Measurements from ENCODE around the gene HEPHL1. TPM values are rescaled to one million over a fixed set of nuclear protein-coding genes. Genes with fewer than 3 reads are reported as not detected.

The HEPHL1 gene
- total RNA-seq, 1 donor, result 4.3 TPM

DNA sequence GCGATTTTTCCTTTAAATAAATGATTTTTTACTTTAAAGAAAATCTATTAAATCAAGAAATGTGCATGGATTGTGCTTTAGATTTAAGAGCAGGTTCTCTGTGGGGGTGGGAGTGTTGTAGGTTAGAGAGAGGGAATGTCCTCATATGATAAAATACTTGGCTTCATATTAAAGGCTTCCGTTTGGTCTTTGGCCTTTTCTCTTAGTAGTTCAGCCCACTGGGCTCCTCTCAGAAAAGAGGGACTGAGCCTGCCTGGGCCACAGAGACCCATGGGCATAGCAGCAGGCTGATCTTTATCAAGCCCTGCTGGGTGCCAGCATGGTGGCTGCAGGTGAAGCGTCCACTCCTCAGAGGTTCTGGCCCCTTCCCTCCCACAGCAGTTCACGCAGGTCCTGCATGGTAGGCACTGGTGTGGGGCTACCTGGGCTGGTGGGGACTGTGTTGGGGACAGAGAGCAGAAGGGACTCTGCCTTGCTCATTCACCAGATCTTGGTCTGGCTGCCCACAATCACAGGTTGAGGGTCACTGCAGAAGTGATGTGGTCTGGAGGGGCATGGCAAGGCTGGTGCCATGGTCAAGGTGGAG, 111.8 kb downstream of the HEPHL1 start:
- DNase-seq (ENCODE audit: low read depth), result no peak
- TF ChIP-seq, protein P1, sequence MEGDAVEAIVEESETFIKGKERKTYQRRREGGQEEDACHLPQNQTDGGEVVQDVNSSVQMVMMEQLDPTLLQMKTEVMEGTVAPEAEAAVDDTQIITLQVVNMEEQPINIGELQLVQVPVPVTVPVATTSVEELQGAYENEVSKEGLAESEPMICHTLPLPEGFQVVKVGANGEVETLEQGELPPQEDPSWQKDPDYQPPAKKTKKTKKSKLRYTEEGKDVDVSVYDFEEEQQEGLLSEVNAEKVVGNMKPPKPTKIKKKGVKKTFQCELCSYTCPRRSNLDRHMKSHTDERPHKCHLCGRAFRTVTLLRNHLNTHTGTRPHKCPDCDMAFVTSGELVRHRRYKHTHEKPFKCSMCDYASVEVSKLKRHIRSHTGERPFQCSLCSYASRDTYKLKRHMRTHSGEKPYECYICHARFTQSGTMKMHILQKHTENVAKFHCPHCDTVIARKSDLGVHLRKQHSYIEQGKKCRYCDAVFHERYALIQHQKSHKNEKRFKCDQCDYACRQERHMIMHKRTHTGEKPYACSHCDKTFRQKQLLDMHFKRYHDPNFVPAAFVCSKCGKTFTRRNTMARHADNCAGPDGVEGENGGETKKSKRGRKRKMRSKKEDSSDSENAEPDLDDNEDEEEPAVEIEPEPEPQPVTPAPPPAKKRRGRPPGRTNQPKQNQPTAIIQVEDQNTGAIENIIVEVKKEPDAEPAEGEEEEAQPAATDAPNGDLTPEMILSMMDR (IDR thresholded peaks at IDR 0.05; ENCODE audit: insufficient read depth, low read depth, low read length), result no peak
- H3K4me3 ChIP-seq (ENCODE audit: low read depth, low read length), result no peak overlapping the region

DNA sequence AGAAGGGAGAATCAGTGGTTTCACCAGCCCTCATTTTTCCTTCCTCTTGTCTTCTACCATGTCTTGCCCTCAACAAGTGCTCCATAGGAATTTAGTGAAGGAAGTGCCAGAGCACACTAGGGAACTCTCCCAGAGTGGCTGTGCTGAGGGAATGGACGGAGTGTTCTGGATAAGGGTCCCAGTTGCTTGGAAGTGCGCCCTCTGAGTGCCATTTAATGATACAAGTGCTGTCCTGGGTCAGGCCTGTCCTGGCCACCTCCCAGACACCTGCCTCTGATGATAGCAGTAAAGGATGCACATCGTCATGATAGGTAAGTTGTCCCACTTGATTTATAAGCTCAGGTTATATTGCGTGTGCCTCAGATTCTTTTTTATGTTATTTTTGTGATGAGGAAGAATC, 112.6 kb downstream of the HEPHL1 start:
- DNase-seq (ENCODE audit: low read depth), result no peak
- TF ChIP-seq, protein P1 (IDR thresholded peaks at IDR 0.05; ENCODE audit: insufficient read depth, low read depth, low read length), result no peak
- no peak overlapping the region for H3K4me3 ChIP-seq (ENCODE audit: low read depth, low read length)

DNA sequence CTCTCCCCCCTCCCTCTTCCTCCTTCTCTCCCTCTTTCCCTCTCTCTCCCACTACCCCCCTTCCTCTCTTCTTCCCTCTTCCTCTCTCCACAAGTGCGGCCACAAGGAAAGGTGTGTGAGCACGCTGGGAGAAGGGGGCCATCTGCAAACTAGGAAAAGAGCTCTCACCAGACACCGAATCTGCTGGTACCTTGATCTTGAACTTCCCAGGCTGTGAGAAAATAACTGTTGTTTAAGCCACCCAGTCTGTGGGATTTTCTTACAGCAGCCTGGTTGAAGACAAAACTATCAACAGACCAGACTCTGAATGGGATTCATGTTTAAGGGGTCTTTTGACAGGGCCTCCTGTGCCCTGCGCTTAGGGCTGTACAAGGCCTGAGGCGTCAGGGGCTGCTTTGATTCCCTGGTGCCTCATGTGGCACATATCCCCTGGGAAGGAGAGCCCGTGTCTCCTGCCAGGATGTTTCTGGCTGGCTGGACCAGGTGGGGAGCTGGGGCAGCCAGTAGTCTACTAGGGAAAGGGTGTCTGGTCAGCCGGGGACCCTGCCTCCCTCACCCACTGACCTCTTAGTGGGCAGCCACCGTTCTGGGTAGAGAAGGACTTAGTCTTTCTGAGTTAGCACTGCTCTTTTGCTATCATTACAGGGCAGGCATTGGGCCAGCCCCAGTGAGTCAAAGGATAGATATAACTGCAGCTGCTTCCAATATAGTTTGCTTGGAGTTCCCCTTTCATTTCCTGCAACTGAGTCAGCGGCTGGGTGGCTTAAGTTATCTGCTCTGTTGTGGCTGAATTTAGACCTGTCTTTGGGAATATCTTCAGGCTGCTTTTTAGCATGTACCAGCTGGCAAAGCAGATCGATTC, 113.7 kb downstream of the HEPHL1 start:
- peak overlapping the region; percentile 40 for H3K4me3 ChIP-seq (ENCODE audit: low read depth, low read length)
- peak; percentile 94 for DNase-seq (ENCODE audit: low read depth)
- TF ChIP-seq, protein P1 (IDR thresholded peaks at IDR 0.05; ENCODE audit: insufficient read depth, low read depth, low read length), result no peak

DNA sequence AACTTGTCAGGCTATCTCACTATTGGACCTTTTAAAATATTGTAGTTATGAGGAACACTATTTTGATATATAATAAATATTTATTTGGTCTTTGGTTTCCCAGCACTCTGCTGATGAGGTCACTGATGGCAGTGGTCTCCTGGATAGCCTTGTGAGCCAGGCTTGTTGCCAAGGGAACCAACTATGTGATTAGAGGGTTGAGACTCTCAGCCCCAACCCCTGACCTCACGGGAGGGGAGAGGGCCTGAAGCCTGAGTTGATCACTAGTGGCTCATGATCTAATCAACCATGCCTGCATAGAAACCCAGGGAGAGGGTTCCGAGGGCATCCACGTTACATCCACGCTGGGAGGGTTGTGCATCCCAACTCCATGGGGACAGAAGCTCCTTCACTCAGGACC, 118.3 kb downstream of the HEPHL1 start:
- no peak for DNase-seq (ENCODE audit: low read depth)
- H3K4me3 ChIP-seq (ENCODE audit: low read depth, low read length), result no peak overlapping the region
- TF ChIP-seq, protein P1 (IDR thresholded peaks at IDR 0.05; ENCODE audit: insufficient read depth, low read depth, low read length), result no peak

DNA sequence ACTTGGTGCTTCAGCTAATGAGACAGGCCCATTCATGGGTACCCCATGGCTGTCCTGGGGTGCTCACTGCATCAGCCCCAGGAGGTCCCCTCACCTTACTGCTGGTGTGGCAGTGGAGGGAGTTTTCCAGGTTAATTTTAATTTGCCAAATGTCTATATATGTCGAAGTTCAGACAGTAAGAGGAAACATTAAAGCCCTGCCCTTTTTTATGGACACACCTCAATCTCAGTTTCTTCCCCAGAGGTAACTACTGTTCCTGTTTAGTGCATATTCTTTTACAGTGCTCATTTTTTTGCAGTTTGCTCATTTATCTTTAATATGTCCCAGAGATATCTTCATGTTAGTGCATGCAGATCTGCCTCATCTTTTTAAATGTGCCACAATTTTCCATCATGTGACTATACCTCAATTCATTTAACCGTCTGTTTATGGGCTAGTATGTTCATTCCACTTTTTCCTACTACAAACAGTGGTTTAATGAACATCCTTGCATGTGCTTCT, 119.1 kb downstream of the HEPHL1 start:
- TF ChIP-seq, protein P1 (IDR thresholded peaks at IDR 0.05; ENCODE audit: insufficient read depth, low read depth, low read length), result no peak
- no peak overlapping the region for H3K4me3 ChIP-seq (ENCODE audit: low read depth, low read length)
- DNase-seq (ENCODE audit: low read depth), result no peak

DNA sequence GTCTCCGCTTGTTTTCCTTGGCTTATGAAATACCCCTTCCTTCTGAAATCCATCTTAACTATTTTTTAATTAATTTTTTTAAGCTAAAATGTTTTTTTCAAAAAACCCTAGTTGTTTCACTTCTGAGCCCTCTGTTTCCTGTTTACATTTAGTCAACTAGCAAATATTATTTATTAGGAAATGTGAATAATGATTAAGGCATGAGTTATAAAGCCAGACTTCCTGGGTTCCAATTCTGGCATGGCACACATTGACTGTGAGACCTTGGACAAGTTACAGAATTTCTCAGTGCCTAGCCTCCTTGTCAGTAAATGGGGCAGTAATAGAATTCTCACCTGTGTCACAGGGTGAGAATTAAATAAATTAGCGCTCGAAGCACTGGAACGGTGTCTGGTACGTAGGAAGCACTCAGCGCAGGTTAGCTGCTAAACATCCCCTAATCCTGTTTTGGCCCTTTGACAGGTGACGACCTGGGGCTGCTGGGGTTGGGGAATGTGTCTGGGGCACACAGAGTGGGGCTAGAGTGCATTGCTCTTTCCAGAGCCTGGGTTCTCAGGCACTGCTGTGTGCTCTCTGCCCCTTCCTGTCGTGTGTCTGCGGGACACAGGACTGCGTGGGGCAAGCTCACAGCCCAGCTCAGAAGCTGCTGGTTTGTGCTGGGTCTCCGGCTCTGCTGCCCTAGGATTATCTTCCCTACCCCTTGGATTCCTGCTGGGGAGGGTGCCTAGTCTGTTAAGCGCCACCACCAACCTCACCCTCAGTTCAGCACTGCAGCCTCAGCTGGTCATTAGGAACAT, 120.6 kb downstream of the HEPHL1 start:
- no peak for DNase-seq (ENCODE audit: low read depth)
- H3K4me3 ChIP-seq (ENCODE audit: low read depth, low read length), result peak overlapping the region; percentile 5
- TF ChIP-seq, protein P1 (IDR thresholded peaks at IDR 0.05; ENCODE audit: insufficient read depth, low read depth, low read length), result no peak
